ENCODE results near the gene SSTR5. TPM values are rescaled to one million over a fixed set of nuclear protein-coding genes. Genes with fewer than 3 reads are reported as not detected.

The SSTR5 gene
- total RNA-seq, 6 donors from 2014 or later: not detected

- Histone ChIP-seq H3K36me3 (no peaks in the 10 kb centered on the region), H3K27ac (no peak overlapping the region), H3K9me3 (no peaks in the 10 kb centered on the region), H3K27me3 (peaks cover 0 to 3% (median 0%) of the 10 kb centered on the region in 4 donors), H3K4me1 (no peaks in the 10 kb centered on the region), H3K4me3 (no peak overlapping the region)
- no peak for TF ChIP-seq POLR2AphosphoS5 (IDR thresholded peaks at IDR 0.05)
- TF ChIP-seq POLR2A (IDR thresholded peaks at IDR 0.05): no peak
- TF ChIP-seq CTCF (IDR thresholded peaks at IDR 0.05): no peak
- TF ChIP-seq EP300 (IDR thresholded peaks at IDR 0.05): no peak
- ATAC-seq (ENCODE audit: low FRiP score in 2 of 2): no peak
- 73% methylated on average over 6 of the region's 6 CpGs for WGBS, 2 donors
- peak in 1 of 2 donors; percentile 17 for DNase-seq
Observed at GRCh38 chr16:1034230-1035065, 38.1 kb upstream of the SSTR5 start.

- Histone ChIP-seq H3K36me3 (no peaks in the 10 kb centered on the region), H3K27me3 (peaks cover 0 to 3% (median 0%) of the 10 kb centered on the region in 4 donors), H3K4me1 (no peaks in the 10 kb centered on the region), H3K9me3 (no peaks in the 10 kb centered on the region), H3K4me3 (no peak overlapping the region), H3K27ac (no peak overlapping the region)
- no peak for TF ChIP-seq POLR2AphosphoS5 (IDR thresholded peaks at IDR 0.05)
- no peak for TF ChIP-seq CTCF (IDR thresholded peaks at IDR 0.05)
- TF ChIP-seq POLR2A (IDR thresholded peaks at IDR 0.05): no peak
- TF ChIP-seq EP300 (IDR thresholded peaks at IDR 0.05): no peak
- WGBS, 2 donors: 87 to 89% methylated on average over 3 to 6 of the region's 7 CpGs
- ATAC-seq (ENCODE audit: low FRiP score in 2 of 2) (no peak), DNase-seq (peak in 1 of 2 donors; percentile 47)
Observed at GRCh38 chr16:1035066-1035415, 37.5 kb upstream of the SSTR5 start.

DNA sequence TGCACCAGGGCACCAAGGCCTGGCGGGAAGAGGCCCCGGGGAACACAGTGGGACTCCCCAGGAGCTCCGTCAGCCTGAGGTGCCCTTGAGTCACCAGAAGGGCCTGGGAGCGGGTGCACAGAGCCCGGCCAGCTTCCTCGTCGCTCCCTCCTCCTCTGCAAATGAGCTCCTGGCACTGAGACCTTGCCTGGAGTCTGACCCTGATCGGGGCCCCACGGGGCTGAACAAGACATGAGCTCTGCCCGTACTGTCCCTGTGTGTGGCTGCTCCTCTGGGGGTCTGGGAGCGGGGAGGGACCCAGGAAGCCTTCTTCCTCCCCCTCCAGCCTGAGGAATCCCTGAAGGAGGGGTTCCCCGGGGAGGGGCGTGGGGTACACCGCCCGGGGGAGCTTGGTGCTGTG, 36.4 kb upstream of the SSTR5 start:
- Histone ChIP-seq H3K27ac (no peak overlapping the region), H3K4me3 (no peak overlapping the region), H3K9me3 (no peaks in the 10 kb centered on the region), H3K36me3 (no peaks in the 10 kb centered on the region), H3K27me3 (peaks cover 0 to 3% (median 0%) of the 10 kb centered on the region in 4 donors), H3K4me1 (no peaks in the 10 kb centered on the region)
- WGBS, 2 donors: 69% methylated on average over 4 of the region's 15 CpGs; no CpG with 5 or more reads in 1 of the 2 donors
- no peak for ATAC-seq (ENCODE audit: low FRiP score in 2 of 2)
- DNase-seq: peak in 1 of 2 donors; percentile 43
- TF ChIP-seq CTCF (IDR thresholded peaks at IDR 0.05): no peak

GRCh38 chr16:1036726-1037393, 35.7 kb upstream of the SSTR5 start:
- TF ChIP-seq EP300 (IDR thresholded peaks at IDR 0.05) (no peak), CTCF (IDR thresholded peaks at IDR 0.05) (no peak), POLR2A (IDR thresholded peaks at IDR 0.05) (no peak), POLR2AphosphoS5 (IDR thresholded peaks at IDR 0.05) (no peak)
- peak in 1 of 2 donors; percentile 58 for DNase-seq
- Histone ChIP-seq H3K4me1 (no peaks in the 10 kb centered on the region), H3K4me3 (no peak overlapping the region), H3K27me3 (peaks cover 0 to 3% (median 0%) of the 10 kb centered on the region in 4 donors), H3K36me3 (no peaks in the 10 kb centered on the region), H3K27ac (no peak overlapping the region), H3K9me3 (peaks cover 0 to 5% (median 0%) of the 10 kb centered on the region in 4 donors)
- peak in 1 of 2 donors; percentile 28 for ATAC-seq (ENCODE audit: low FRiP score in 2 of 2)
- 55 to 60% methylated on average over 2 to 19 of the region's 21 CpGs for WGBS, 2 donors

Measured in upper lobe of left lung (tissue), 6 donors.